Fibroblast of skin of scalp (primary cell): ENCODE results near the gene RNF223.
"Not testable (repeated sequence)": the region's sequence is repeated elsewhere in the genome, so short reads cannot be mapped to it uniquely, and the experiment has no call there.

Experiments used
- DNase-seq: peaks from one replicate; pipeline ENCODE4 v3.0.0-alpha.2; 2013

The RNF223 gene

GRCh38 chr1:1072299-1072848, 1.7 kb downstream of the RNF223 start:
- no peak for DNase-seq

GRCh38 chr1:1071486-1072298, 2.4 kb downstream of the RNF223 start:
- no peak for DNase-seq

GRCh38 chr1:1069711-1070676, 4.1 kb downstream of the RNF223 start:
- no peak for DNase-seq

GRCh38 chr1:1069056-1069710, 4.9 kb downstream of the RNF223 start:
- DNase-seq, result peak; percentile 44

GRCh38 chr1:1068517-1069055, 5.5 kb downstream of the RNF223 start:
- no peak for DNase-seq

- DNase-seq, result no peak
Observed at GRCh38 chr1:1067860-1068516, 6.1 kb downstream of the RNF223 start.

- no peak for DNase-seq
Observed at GRCh38 chr1:1067284-1067859, 6.7 kb downstream of the RNF223 start.

- DNase-seq, result no peak
Observed at GRCh38 chr1:1066403-1067283, 7.5 kb downstream of the RNF223 start.

GRCh38 chr1:1065940-1066304, 8.2 kb downstream of the RNF223 start:
- not testable (repeated sequence) for DNase-seq

GRCh38 chr1:1065265-1065939, 8.7 kb downstream of the RNF223 start:
- no peak for DNase-seq

- peak; percentile 80 for DNase-seq
Observed at GRCh38 chr1:1063945-1064831, 9.9 kb downstream of the RNF223 start.

- no peak for DNase-seq
Observed at GRCh38 chr1:1063261-1063944, 10.7 kb downstream of the RNF223 start.

GRCh38 chr1:1062348-1063163, 11.6 kb downstream of the RNF223 start:
- DNase-seq, result no peak

- peak; percentile 25 for DNase-seq
Observed at GRCh38 chr1:1061682-1062345, 12.3 kb downstream of the RNF223 start.

GRCh38 chr1:1060281-1061000, 13.7 kb downstream of the RNF223 start:
- DNase-seq, result no peak
